ENCODE results near the gene RNPEPL1.

Gene RNPEPL1

DNA sequence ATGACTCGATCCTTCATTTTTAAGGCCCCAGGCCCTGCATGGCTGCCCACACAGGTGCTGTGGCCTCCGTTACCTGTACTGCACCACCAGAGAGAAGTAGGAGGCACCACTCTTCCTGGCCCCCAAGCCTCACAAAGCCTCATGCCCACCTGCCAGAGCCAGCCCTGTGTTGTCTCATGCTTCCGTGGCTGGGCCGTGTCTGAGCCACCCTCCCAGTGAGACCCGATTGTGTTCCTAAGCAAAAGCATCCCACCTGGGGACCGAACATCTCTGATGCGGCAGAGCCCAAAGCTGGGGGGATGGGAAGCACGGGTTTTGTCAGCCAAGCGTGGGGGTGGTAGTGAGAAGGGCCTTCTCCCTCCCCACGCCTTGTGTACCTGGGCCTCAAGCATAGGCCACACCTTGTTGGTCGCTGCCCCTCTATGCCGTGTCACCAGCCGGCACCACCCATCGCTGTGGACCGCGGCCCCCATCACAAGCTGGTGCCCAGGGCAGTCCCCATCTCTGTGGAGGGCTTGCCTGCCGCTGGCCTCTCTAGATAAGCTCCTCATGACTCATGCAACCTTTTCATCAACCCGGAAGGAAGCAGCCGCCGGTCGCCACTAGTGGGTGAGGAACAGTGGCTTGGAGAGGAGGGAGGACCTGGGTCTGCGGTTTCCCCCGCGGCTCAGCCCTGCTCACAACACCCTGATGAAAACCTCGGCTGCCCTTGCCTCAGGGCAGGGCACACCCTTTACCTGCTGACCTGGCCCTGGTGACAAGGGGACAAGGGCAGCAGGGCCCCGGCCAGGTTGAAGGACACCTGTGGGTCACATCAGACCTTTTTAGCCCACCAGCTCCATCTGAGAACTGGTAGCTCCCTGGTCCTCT is 2.7 kb upstream of the RNPEPL1 start:
- peak; percentile 22 for DNase-seq

DNA sequence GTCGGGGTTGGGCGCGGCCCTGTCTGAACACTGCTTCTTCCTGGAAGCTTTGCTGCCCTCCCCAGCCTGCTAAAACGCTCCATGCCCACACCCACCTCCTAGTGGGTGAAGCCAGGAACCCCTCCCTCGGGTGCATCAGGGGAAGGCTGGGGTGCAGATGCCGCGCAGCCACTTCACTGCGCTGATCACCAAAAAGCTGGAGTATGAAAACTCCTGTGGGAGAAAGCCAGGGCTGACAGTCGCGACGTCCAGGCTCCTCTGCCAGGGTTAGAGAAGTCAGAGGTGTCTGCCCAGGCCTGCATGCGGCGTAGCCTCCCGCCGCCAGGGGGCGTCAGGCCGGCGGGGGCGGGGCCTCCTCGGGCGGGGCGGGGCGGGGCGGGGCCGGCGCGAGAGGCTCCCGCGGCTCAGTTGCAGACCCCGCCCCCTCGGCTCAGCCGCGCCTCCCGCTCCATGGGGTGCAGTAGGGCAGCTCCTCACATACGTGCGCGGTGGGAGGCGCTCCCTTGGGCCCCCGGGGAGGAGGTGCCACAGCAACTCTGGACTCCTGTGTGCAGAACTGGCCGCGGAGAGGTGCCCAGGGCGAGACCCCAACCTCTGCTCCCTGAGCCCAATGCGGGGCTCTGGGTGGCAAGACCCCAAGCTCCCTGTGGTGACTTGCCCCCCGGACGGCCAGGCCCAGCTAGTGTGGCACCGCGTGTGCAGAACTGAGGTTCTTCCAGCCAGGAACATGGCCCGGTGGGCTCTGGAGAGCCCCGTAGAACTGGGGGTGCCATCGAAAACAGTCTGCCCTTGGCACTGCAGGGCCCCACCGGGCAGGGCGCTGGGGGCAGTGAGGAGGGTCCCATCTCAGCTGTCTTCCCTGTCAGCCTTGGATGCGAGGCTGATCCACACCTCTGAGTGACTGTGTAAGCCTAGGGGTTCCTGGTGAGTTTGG is 1.8 kb upstream of the RNPEPL1 start:
- DNase-seq = peak; percentile 80

DNA sequence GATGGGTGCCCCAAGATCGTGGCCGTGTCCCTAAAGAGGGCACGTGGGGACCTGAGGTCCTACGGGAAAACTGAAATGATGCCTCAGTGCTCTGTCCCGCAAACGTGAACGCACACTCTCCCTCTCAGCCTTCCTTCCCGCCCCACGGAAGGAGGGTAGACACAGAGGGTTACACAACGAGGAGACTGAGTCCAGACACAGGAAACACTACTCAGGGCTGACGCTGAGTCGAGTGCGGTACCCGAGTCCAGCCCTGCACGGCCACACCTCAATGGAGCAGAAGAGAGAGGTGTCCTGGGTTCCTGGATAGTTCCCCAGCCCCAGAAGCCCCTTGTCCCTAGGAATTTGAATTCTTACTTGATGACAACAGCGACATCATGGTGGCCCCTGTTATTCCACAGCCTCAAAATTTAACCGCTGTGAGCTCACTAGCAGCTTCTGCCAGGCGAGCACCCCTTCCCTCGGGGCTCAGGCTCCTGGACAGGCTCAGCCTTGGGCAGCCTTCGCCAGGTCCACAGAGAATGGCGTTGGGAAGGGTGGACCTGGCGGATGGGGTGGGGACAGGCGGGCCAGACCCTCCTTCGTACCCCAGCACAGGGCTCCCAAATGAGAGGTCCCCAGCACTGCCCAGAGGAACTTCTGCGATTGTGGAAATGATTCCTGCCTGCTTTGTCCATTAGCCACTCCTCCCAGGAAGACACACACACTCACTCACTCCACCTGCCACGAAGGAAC is 980 bp upstream of the RNPEPL1 start:
- DNase-seq = no peak

DNA sequence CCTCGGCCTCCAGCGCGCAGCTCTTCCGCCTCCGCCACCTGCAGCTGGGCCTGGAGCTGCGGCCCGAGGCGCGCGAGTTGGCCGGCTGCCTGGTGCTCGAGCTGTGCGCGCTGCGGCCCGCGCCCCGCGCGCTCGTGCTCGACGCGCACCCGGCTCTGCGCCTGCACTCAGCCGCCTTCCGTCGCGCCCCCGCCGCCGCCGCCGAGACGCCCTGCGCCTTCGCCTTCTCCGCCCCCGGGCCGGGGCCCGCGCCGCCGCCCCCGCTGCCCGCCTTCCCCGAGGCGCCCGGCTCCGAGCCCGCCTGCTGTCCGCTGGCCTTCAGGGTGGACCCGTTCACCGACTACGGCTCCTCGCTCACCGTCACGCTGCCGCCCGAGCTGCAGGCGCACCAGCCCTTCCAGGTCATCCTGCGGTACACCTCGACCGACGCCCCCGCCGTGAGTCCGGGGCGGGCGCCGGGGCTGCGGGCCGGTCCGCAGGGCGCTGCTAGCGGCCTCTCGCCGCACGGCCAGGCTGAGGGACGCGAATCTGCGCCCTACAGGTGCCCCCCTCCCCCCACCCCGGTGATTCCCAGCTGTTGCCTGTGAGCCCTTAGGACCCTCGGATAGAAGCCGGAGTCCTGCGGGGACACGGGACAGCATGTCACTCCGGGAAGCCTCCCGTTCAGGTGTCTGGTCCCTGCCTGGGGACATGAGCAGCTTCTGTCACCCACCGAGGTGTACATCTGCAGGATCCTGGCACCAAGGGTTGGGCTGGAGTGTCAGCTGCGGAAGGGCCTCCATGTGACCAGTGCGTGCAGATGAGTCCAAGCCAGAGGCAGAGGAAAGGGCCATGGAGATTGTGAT is 616 bp downstream of the RNPEPL1 start:
- peak; percentile 12 for DNase-seq

GRCh38 chr2:240569523-240569997 is 1.3 kb downstream of the RNPEPL1 start:
- no peak for DNase-seq

DNA sequence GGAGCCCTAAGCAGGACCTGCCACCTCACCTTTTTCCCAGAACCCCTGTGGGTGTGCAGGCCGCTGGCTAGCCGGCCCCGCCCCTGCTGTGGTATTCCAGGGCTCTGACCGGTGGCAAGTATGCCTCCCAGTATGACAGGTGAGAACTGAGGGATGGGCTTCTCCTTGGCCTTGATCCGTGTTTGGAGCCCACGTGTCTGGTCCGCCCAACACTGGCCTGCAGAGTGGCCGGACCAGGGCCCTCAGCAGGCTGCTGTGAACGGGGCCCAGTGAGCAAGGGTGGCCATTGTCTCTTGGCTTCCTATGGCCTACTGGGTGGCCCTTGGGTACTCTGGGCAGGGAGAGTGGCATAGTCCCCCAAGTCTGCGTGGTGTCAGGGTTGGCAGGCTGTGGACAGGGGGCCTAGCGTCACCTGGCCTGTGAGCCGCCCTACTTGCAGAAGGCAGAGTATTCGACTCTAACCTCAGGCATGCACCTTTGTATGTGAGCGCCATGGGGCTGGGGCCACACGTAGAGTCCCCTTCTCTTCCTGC is 1.8 kb downstream of the RNPEPL1 start:
- no peak for DNase-seq

DNA sequence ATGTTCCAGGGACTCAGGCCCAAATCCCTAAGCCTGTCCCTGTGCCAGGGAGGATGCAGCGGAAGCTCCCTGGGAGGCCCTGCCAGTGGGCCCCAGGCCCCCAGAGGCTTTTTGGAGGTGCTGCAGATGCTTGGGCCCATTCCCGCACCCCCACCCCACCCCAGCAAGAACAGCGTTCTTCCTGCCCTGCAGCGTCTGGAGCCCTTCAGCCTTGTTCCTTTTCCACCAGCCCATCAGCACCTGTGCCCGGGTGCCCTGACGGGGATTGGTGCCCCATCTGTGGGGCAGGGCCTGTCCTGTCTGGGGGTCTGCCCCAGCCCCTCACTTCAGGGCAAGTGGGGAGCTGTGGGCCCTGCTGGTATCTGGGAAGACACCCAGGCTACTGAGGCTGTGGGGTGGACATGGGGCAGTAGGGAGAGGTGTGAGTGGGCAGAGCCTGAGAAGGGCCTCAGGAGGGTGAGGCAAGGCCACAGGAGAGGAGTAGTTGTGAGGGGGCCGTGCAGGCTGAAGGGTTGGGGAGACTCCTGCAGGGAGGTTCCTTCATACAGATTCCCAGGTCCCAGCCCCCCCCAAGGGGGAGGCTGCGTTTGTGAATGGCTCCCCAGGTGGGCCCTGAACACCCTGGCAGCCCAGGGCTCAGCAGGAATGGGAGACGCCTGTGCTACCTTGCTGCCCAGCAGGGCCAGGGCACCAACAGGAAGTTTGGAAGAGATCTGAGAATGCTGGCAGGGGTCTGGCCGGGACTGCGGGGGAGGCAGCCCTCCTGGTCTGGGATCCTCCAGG is 2.4 kb downstream of the RNPEPL1 start:
- DNase-seq = no peak

GRCh38 chr2:240571314-240571973 is 3.2 kb downstream of the RNPEPL1 start:
- DNase-seq = no peak

DNA sequence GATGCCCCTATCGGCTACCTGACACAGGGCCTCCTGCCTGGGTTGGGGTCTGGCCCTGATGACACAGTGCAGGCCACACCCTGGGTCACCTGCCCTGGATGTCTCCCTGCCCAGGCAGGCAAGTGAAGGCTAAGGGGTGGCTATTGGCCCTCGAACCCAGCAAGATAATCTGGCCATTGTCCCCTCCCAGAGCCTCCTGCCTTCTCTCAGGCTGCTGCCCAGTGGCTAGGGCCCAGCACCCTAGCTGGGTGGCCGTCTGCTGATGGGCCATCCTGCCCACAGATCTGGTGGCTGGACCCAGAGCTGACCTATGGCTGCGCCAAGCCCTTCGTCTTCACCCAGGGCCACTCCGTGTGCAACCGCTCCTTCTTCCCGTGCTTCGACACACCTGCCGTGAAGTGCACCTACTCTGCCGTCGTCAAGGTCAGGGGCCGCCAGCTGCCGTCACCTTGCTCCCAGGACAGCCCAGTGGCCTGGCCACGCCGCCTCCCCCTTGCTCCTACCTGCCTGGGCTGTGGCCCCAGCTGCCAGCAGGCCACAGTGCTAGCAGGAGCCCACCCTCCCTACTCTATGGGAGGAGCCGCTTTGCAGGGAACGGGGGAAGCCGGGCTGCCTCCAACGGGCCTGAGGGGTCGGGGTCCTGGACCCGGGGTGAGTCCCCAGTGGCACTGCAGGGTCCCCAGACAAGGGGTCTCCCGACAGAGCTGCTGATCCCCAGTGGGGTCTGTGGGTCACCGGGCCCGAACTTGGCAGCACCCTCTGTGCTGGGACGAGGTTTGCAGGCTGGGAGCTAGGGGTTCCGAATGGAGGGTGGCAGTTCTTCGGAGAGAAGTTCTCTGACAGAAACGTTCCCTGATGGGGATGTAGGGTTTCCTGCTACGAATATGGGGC is 4.1 kb downstream of the RNPEPL1 start:
- DNase-seq = no peak

DNA sequence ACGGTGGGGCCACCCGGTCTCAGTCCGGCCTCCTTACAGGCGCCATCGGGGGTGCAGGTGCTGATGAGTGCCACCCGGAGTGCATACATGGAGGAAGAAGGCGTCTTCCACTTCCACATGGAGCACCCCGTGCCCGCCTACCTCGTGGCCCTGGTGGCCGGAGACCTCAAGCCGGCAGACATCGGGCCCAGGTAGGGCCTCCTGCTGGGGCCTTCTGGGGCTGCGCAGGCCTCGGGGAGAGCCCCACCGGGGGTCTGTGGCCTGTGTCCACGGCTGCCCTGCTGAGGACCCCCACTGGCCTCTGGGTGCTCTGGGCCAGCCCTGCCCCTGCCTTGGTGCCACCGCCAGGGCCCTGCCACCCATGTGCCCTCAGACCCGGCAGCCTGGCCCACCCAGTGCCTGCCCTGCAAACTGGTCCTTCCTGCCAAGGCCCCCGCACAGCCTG is 4.8 kb downstream of the RNPEPL1 start:
- no peak for DNase-seq

DNA sequence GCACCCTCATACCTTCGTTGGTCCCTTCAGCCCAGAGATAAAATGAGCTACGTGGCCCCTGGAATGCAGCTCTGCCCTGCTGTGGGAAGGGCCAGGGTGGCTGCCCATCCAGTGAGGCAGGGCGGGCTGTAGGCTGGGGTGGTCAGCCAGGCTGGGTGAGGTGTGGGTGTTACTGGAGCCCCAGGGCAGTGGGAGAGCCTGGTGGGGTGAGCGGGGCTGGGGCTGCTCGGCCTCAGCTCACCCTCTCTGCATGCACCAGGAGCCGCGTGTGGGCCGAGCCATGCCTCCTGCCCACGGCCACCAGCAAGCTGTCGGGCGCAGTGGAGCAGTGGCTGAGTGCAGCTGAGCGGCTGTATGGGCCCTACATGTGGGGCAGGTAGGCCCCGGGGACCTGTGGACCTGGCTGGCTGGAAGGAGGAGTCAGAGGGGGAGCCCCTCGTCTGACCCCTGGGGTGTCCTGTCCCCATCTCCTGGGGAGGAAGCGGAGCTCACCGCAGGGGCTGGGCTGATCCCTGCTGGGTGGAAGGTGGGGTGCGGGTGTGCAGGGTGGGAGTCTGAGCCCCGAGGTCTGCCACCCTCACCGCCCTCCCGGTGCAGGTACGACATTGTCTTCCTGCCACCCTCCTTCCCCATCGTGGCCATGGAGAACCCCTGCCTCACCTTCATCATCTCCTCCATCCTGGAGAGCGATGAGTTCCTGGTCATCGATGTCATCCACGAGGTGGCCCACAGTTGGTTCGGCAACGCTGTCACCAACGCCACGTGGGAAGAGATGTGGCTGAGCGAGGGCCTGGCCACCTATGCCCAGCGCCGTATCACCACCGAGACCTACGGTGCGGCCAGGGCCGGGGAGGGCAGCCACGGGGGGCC is 5.5 kb downstream of the RNPEPL1 start:
- no peak for DNase-seq

- DNase-seq = no peak
These were observed 6.3 kb downstream of the RNPEPL1 start for GRCh38 chr2:240574386-240575100.

GRCh38 chr2:240575101-240575965 is 7.0 kb downstream of the RNPEPL1 start:
- no peak for DNase-seq

- no peak for DNase-seq
These were observed 7.8 kb downstream of the RNPEPL1 start for GRCh38 chr2:240576036-240576435.

DNA sequence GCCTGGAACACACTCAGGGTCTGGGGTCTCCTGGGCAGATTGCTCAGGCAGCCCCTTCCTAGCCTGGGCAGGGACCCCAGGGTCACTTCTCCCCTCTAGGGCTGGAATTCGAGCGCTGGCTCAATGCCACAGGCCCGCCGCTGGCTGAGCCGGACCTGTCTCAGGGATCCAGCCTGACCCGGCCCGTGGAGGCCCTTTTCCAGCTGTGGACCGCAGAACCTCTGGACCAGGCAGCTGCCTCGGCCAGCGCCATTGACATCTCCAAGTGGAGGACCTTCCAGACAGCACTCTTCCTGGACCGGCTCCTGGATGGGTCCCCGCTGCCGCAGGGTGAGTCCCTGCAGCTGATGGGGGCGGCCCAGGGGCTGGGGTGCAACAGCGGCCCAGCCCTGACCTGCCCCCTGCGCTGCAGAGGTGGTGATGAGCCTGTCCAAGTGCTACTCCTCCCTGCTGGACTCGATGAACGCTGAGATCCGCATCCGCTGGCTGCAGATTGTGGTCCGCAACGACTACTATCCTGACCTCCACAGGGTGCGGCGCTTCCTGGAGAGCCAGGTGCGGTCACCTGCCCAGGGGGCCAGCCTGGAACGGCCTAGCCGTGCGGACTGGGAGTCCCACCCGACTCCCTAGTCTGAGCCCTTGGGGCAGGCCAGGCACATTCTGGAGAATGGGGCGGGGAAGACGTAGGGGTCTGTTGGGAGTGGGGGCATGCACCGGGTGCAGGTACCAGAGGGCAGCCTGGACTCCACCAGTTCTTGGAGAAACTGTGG is 8.3 kb downstream of the RNPEPL1 start:
- no peak for DNase-seq
